HepG2 (cell line): ENCODE data around the gene NIPAL4. TPM values are rescaled to one million over a fixed set of nuclear protein-coding genes. Genes with fewer than 3 reads are reported as not detected.

Source experiments
- ATAC-seq: fragments of 200-7000 bp; cut with Tn5 transposase; 3 replicates; pipeline ENCODE4 v1.9.1; 2020; ENCODE audit warnings: mild to moderate bottlenecking, moderate library complexity
- BruUV-seq: library from RNA; stranded (reverse); fragments of 400-500 nt; replicated peaks from 2 replicates; lab custom pipeline; 2021; lab: Mats Ljungman, UMichigan
- CTCF ChIA-PET: fragments of 300-600 bp; formaldehyde crosslinking; extraction: SDS; loops from one replicate; lab custom pipeline; 2021; ENCODE audit warnings: low total read pairs, inconsistent platforms, low intra/inter-chr PET ratio; lab: Yijun Ruan, JAX
- POLR2A ChIA-PET: fragments of 350-600 bp; sonication (Branson Sonifier 250); formaldehyde crosslinking; loops from one replicate; lab custom pipeline; 2020; ENCODE audit warnings: antibody characterized with exemption, inconsistent platforms; lab: Yijun Ruan, JAX
- DNase-seq: peaks from one replicate; pipeline ENCODE4 v3.0.0-alpha.2; 2015; ENCODE audit warnings: low spot score
- FAIRE-seq: peaks from 3 replicates; lab custom pipeline; 2011; peaks lifted over from hg19 to GRCh38; lab: Jason Lieb, UNC
- H2AFZ ChIP-seq: one replicate; pipeline ENCODE4 v1.6.1; 2011; ENCODE audit warnings: low read length, inconsistent platforms
- H3K27ac ChIP-seq: fragments of 300-600 bp; 3 replicates; pipeline ENCODE4 v1.8.0; 2011; ENCODE audit warnings: mixed run types, mild to moderate bottlenecking, mixed read lengths, low read length, inconsistent platforms; ENCODE audit not compliant: insufficient read depth; ENCODE audit errors: extremely low read length
- H3K27me3 ChIP-seq, 2 experiments: fragments of 200-600 bp in 1 of 2; 2 replicates in 1 of 2; 3 replicates in 1 of 2; pipeline versions ENCODE4 v1.6.0 to v1.8.0; 2011; ENCODE audit warnings: low read length in 2 of 2, mild to moderate bottlenecking in 2 of 2, moderate library complexity in 2 of 2, inconsistent platforms in 1 of 2; ENCODE audit not compliant: insufficient read depth in 2 of 2, control insufficient read depth in 1 of 2
- H3K36me3 ChIP-seq, 2 experiments: fragments of 200-600 bp in 1 of 2; replicated peaks in 1 of 2; 2 replicates in 1 of 2; 3 replicates in 1 of 2; pipeline versions ENCODE4 v1.5.1 to v1.8.0; 2011; ENCODE audit warnings: low read length in 2 of 2, inconsistent platforms in 1 of 2; ENCODE audit not compliant: insufficient read depth in 2 of 2, control insufficient read depth in 1 of 2
- H3K4me1 ChIP-seq: 2 replicates; pipeline ENCODE4 v1.5.1; 2012; ENCODE audit warnings: low read length, inconsistent platforms; ENCODE audit not compliant: insufficient read depth
- H3K4me2 ChIP-seq: 2 replicates; pipeline ENCODE4 v1.6.0; 2011; ENCODE audit warnings: low read depth, low read length, inconsistent platforms
- H3K4me3 ChIP-seq, 3 experiments: fragments of 200-600 bp in 1 of 3; sonication (generic), shearing (Covaris generic) in 1 of 3; replicated peaks in 1 of 3; 2 replicates each; pipeline ENCODE4 v1.5.1; 2011 to 2016; ENCODE audit warnings: low read length in 3 of 3, inconsistent platforms in 2 of 3, low read depth in 2 of 3, mild to moderate bottlenecking in 2 of 3, control low read depth in 1 of 3, mixed read lengths in 1 of 3; ENCODE audit not compliant: insufficient read depth in 1 of 3
- H3K79me2 ChIP-seq: one replicate; pipeline ENCODE4 v1.6.1; 2011; ENCODE audit warnings: low read length, inconsistent platforms; ENCODE audit not compliant: insufficient read depth
- H3K9ac ChIP-seq: 2 replicates; pipeline ENCODE4 v1.6.0; 2011; ENCODE audit warnings: mild to moderate bottlenecking, low read depth, low read length, inconsistent platforms; ENCODE audit not compliant: insufficient read depth
- H3K9me3 ChIP-seq: 2 replicates; pipeline ENCODE4 v1.5.1; 2012; ENCODE audit warnings: mild to moderate bottlenecking, low read length
- H4K20me1 ChIP-seq: 2 replicates; pipeline ENCODE4 v1.6.0; 2011; ENCODE audit warnings: inconsistent platforms, mild to moderate bottlenecking, low read length, moderate library complexity; ENCODE audit not compliant: insufficient read depth
- MED8 ChIP-seq: sonication (generic); formaldehyde crosslinking; IDR thresholded peaks from 2 replicates; pipeline ENCODE4 v1.8.1; 2023; ENCODE audit warnings: mild to moderate bottlenecking, missing genetic modification reagents; ENCODE audit not compliant: insufficient replicate concordance
- PHB2 ChIP-seq: fragments of 450-650 bp; IDR thresholded peaks from 2 replicates; pipeline ENCODE4 v1.6.1; 2018; ENCODE audit not compliant: partially characterized antibody
- RAD51 ChIP-seq: fragments of 450-650 bp; IDR thresholded peaks from 2 replicates; pipeline ENCODE4 v1.6.1; 2016; ENCODE audit warnings: borderline replicate concordance
- ZNF629 ChIP-seq: sonication (generic); formaldehyde crosslinking; conservative IDR thresholded peaks from 2 replicates; pipeline ENCODE4 v1.5.0; 2020; ENCODE audit warnings: missing genetic modification reagents
- ZNF749 ChIP-seq: sonication (generic); formaldehyde crosslinking; IDR thresholded peaks from 2 replicates; pipeline ENCODE4 v1.8.0; 2022; ENCODE audit warnings: mild to moderate bottlenecking, missing genetic modification reagents, moderate library complexity, borderline replicate concordance
- WGBS: methylation state at CpG from one replicate; pipeline ENCODE4 v1.1.6; 2017; ENCODE audit warnings: low lambda C conversion rate; 5-methylcytosine and 5-hydroxymethylcytosine counted together
- in situ Hi-C: cut with HindIII; loops from 2 replicates; pipeline ENCODE4 v1.10.0; 2017; ENCODE audit warnings: low pct_unique_long_range_greater_than_20kb; ENCODE audit not compliant: extremely low pct_ligation_motif_present
- intact Hi-C: fragments of 100-400 bp; cut with micrococcal nuclease; formaldehyde crosslinking; loops from one replicate; pipeline ENCODE4 v1.10.0; 2022; ENCODE audit not compliant: unreplicated experiment
- polyA plus RNA-seq, 8 experiments: library from polyadenylated mRNA; depleted of rRNA in 3 of 8; stranded (reverse) in 7 of 8; unstranded in 1 of 8; fragments of >200 nt; fragmentation: Illumina TruSeq in 4 of 8; extraction: Trizol in 4 of 8; gene quantifications; 2 replicates each; pipeline versions ENCODE4 v1.2.1 to v1.2.3, GENCODE V29; 2011 to 2016; ENCODE audit warnings: low read depth in 4 of 8, missing spikeins in 1 of 8, mixed read lengths in 1 of 8; ENCODE audit not compliant: insufficient read depth in 1 of 8
- total RNA-seq, 5 experiments: library from RNA; depleted of rRNA; stranded (reverse); fragments of >200 nt; fragmentation: Illumina TruSeq; extraction: Trizol; gene quantifications; 2 replicates each; pipeline ENCODE4 v1.2.3, GENCODE V29; 2016; ENCODE audit warnings: low read depth in 1 of 5
- TF ChIP-seq, protein P1 (sequence below): sonication (generic); formaldehyde crosslinking; IDR thresholded peaks from 2 replicates; pipeline ENCODE4 v1.8.1; 2022; ENCODE audit warnings: mild to moderate bottlenecking, missing genetic modification reagents

The NIPAL4 gene
- total and polyA plus RNA-seq, 2 of the 13 experiments (the other 11 are each of a cell fraction or from before 2014, with no cell fraction given) = not detected

DNA sequence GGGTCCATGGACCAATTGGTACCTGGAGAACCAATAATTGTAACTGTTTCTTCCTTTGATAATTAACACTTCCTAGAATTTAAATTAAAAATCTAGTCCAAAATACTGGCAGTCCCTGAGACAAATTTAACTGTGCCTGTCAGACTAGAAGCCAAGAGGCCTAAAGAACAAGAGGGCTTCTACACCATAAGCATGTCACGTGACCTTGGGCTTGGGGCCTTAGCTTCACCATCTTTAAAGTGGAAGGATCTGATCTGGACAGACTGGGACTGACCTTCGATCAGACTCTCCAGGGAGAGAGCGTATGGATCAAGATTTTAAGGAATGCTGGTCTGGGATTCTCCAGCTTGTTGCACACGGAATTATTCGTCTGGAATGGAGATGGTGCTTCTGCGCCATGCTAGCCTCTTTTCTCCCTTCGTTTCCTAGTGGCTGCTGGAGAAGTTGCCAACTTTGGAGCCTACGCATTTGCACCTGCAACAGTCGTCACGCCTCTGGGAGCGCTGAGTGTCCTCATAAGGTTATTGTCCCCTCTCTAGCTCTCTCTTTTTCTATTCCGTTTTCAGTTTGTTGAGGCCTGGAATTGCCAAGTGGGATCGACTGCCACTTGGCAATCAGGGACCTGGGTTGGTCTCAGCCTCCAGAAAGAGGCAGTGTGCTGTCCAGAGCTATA is 8.4 kb downstream of the NIPAL4 start:
- H3K27ac ChIP-seq = no peak overlapping the region
- H2AFZ ChIP-seq = no peak overlapping the region
- POLR2A ChIA-PET = no interaction called here
- in situ Hi-C loops (no loop called here), intact Hi-C loops (no loop called here)
- no peaks in the 10 kb centered on the region for H4K20me1 ChIP-seq
- H3K9me3 ChIP-seq = no peaks in the 10 kb centered on the region
- TF ChIP-seq RAD51 (peak; percentile 44; the same call in 1 of the 2 replicates), ZNF749 (no peak), PHB2 (no peak)
- TF ChIP-seq, protein P1, sequence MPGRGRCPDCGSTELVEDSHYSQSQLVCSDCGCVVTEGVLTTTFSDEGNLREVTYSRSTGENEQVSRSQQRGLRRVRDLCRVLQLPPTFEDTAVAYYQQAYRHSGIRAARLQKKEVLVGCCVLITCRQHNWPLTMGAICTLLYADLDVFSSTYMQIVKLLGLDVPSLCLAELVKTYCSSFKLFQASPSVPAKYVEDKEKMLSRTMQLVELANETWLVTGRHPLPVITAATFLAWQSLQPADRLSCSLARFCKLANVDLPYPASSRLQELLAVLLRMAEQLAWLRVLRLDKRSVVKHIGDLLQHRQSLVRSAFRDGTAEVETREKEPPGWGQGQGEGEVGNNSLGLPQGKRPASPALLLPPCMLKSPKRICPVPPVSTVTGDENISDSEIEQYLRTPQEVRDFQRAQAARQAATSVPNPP (CRISPR knock-in tag) = no peak
- TF ChIP-seq, all 625 proteins: peak for 1
- Histone ChIP-seq H3K36me3 (no peaks in the 10 kb centered on the region), H3K79me2 (no peaks in the 10 kb centered on the region), H3K4me2 (no peak overlapping the region), H3K27me3 (0 out of 5 replicates have a peak, but pooled peaks cover 0 to 9% of the 10 kb centered on the region in 2 experiments), H3K9ac (no peak overlapping the region), H3K4me1 (no peaks in the 10 kb centered on the region), H3K4me3 (no peak overlapping the region)
- ATAC-seq (no peak), DNase-seq (no peak), FAIRE-seq (no peak)
- CTCF ChIA-PET = no interaction called here
- no TSS peak for BruUV-seq
- 73% methylated on average over 13 of the region's 13 CpGs for WGBS

DNA sequence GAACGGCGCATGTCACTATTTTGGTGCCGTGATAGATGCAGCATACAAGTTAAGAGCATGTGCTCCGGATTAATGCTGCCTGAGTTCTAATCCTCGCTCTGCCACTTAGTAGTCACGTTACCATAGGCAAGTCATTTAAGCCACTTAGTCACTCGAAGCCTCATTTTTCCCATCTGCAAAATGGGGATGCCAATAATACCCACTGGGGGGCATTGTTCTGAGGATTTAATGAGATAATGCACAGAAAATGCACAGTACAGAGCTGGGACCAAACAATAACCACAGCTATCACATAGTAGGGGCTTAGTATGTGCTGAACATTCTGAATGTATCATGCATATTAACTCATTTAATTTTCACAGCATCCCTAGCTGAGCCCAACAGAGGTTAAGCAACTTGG is 9.1 kb downstream of the NIPAL4 start:
- Histone ChIP-seq H3K4me1 (no peaks in the 10 kb centered on the region), H4K20me1 (no peaks in the 10 kb centered on the region), H3K4me2 (no peak overlapping the region), H3K9ac (no peak overlapping the region), H2AFZ (no peak overlapping the region), H3K27ac (no peak overlapping the region), H3K79me2 (no peaks in the 10 kb centered on the region), H3K9me3 (no peaks in the 10 kb centered on the region), H3K27me3 (0 out of 5 replicates have a peak, but pooled peaks cover 0 to 3% of the 10 kb centered on the region in 2 experiments), H3K4me3 (no peak overlapping the region), H3K36me3 (no peaks in the 10 kb centered on the region)
- no peak for DNase-seq
- CTCF ChIA-PET = no interaction called here
- in situ Hi-C loops = no loop called here
- intact Hi-C loops = no loop called here
- TF ChIP-seq ZNF629 (CRISPR knock-in tag) = peak; percentile 85
- no peak for TF ChIP-seq MED8
- no peak for FAIRE-seq
- no peak for ATAC-seq
- POLR2A ChIA-PET = no interaction called here
- WGBS = 50% methylated on average over 2 of the region's 7 CpGs
- no TSS peak for BruUV-seq
